H1 (cell line): ENCODE data around the gene PPP1R9A.

Source experiments
- BCL11A ChIP-seq, 2 experiments: IDR thresholded peaks; one replicate each; pipeline ENCODE4 v1.6.1; 2011; ENCODE audit warnings: low read depth in 2 of 2, low read length in 2 of 2, mild to moderate bottlenecking in 2 of 2
- CEBPB ChIP-seq: IDR thresholded peaks from 2 replicates; pipeline ENCODE4 v1.6.1; 2012; ENCODE audit warnings: low read depth, low read length
- EP300 ChIP-seq, 2 experiments: IDR thresholded peaks; 1 replicate in 1 of 2; 2 replicates in 1 of 2; pipeline ENCODE4 v1.6.1; 2011 to 2012; ENCODE audit warnings: low read depth in 2 of 2, low read length in 2 of 2, mild to moderate bottlenecking in 2 of 2, borderline replicate concordance in 1 of 2, inconsistent platforms in 1 of 2, moderate library complexity in 1 of 2
- JUN ChIP-seq: IDR thresholded peaks from 2 replicates; pipeline ENCODE4 v1.6.1; 2011; ENCODE audit warnings: low read depth, mild to moderate bottlenecking, improper control_type of control experiment, low read length
- JUND ChIP-seq: IDR thresholded peaks from 2 replicates; pipeline ENCODE4 v1.6.1; 2011; ENCODE audit warnings: mild to moderate bottlenecking, improper control_type of control experiment, low read length
- POLR2A ChIP-seq, 2 experiments: IDR thresholded peaks; 1 replicate in 1 of 2; 2 replicates in 1 of 2; pipeline ENCODE4 v1.6.1; 2011; ENCODE audit warnings: low read depth in 2 of 2, low read length in 2 of 2, mild to moderate bottlenecking in 2 of 2; ENCODE audit errors: control extremely low read depth in 1 of 2
- POLR2AphosphoS5 ChIP-seq: IDR thresholded peaks from 2 replicates; pipeline ENCODE4 v1.6.1; 2011; ENCODE audit warnings: low read depth, low read length
- RBBP5 ChIP-seq: IDR thresholded peaks from 2 replicates; pipeline ENCODE4 v1.7.1; 2012; ENCODE audit warnings: low read depth, mild to moderate bottlenecking, inconsistent platforms, low read length, moderate library complexity, borderline replicate concordance
- SAP30 ChIP-seq: fragments of 300-600 bp; sonication (generic); IDR thresholded peaks from 2 replicates; pipeline ENCODE4 v1.7.1; 2012; ENCODE audit warnings: low read length, moderate library complexity, mild to moderate bottlenecking, inconsistent platforms; ENCODE audit not compliant: insufficient read depth, insufficient replicate concordance
- TBP ChIP-seq: IDR thresholded peaks from 2 replicates; pipeline ENCODE4 v1.6.1; 2011; ENCODE audit warnings: low read depth, low read length, improper control_type of control experiment
- YY1 ChIP-seq: IDR thresholded peaks from 2 replicates; pipeline ENCODE4 v1.6.1; 2011; ENCODE audit warnings: low read depth, mild to moderate bottlenecking, low read length
- TF ChIP-seq, protein P1 (sequence below), 3 experiments: IDR thresholded peaks; 1 replicate in 2 of 3; 2 replicates in 1 of 3; pipeline versions ENCODE4 v1.5.1 to v1.6.1; 2011; ENCODE audit warnings: low read length in 3 of 3, mild to moderate bottlenecking in 3 of 3, inconsistent platforms in 2 of 3, low read depth in 1 of 3, moderate library complexity in 1 of 3; ENCODE audit not compliant: insufficient read depth in 1 of 3; ENCODE audit errors: control extremely low read depth in 1 of 3
- TF ChIP-seq, protein P2 (sequence below): IDR thresholded peaks from 2 replicates; pipeline ENCODE4 v1.6.1; 2012; ENCODE audit warnings: inconsistent platforms

DNA sequence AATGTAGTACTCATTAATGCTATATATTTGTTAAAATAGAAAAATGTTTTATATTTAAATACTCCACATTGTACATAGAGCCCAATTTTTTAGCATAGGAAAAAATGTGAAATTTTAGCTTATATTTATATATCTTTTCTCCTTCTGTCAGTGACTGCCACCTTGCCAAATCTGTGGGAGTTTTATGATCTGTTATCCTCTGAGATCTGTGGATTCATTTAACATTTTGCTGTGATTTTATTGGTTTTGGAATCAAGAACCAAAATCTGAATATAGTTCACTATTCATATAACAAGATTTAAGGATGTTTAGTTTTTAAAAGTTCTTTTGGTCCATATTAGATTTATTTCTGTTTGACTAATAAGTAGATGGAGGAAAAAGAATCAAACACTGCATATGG lies 127.9 kb downstream of the PPP1R9A start:
- TF ChIP-seq POLR2A (IDR thresholded peaks at IDR 0.05; ENCODE audit: control extremely low read depth in 1 of 2, low read depth in 2 of 2, low read length in 2 of 2), result no peak
- TF ChIP-seq, protein P1, sequence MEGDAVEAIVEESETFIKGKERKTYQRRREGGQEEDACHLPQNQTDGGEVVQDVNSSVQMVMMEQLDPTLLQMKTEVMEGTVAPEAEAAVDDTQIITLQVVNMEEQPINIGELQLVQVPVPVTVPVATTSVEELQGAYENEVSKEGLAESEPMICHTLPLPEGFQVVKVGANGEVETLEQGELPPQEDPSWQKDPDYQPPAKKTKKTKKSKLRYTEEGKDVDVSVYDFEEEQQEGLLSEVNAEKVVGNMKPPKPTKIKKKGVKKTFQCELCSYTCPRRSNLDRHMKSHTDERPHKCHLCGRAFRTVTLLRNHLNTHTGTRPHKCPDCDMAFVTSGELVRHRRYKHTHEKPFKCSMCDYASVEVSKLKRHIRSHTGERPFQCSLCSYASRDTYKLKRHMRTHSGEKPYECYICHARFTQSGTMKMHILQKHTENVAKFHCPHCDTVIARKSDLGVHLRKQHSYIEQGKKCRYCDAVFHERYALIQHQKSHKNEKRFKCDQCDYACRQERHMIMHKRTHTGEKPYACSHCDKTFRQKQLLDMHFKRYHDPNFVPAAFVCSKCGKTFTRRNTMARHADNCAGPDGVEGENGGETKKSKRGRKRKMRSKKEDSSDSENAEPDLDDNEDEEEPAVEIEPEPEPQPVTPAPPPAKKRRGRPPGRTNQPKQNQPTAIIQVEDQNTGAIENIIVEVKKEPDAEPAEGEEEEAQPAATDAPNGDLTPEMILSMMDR (IDR thresholded peaks at IDR 0.05; ENCODE audit: control extremely low read depth in 1 of 3, insufficient read depth in 1 of 3, low read depth in 1 of 3, low read length in 3 of 3), result no peak
- no peak for TF ChIP-seq TBP
- TF ChIP-seq JUND, result no peak
- no peak for TF ChIP-seq JUN
- TF ChIP-seq SAP30, result no peak
- TF ChIP-seq, protein P2, sequence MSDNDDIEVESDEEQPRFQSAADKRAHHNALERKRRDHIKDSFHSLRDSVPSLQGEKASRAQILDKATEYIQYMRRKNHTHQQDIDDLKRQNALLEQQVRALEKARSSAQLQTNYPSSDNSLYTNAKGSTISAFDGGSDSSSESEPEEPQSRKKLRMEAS, result no peak
- TF ChIP-seq EP300 (IDR thresholded peaks at IDR 0.05; ENCODE audit: borderline replicate concordance in 1 of 2, low read depth in 2 of 2, low read length in 2 of 2), result no peak
- TF ChIP-seq POLR2AphosphoS5, result no peak
- no peak for TF ChIP-seq CEBPB
- no peak for TF ChIP-seq YY1
- no peak for TF ChIP-seq BCL11A (IDR thresholded peaks at IDR 0.05; ENCODE audit: low read depth in 2 of 2, low read length in 2 of 2)
- TF ChIP-seq RBBP5, result no peak
